Measurements from ENCODE around the gene CIAO2A.

- TF ChIP-seq POLR2A (IDR thresholded peaks at IDR 0.05) (no peak), CTCF (IDR thresholded peaks at IDR 0.05) (peak; percentile 25 to 32 (median 30))
These were observed 1.4 kb downstream of the CIAO2A start for GRCh38 chr15:64092075-64092820.
